K562 (cell line): ENCODE measurements around the gene PSMD10. TPM values are rescaled to one million over a fixed set of nuclear protein-coding genes. Genes with fewer than 3 reads are reported as not detected.

ENCODE experiments used
- ATAC-seq: fragments of 200-7000 bp; cut with Tn5 transposase; 3 replicates; pipeline ENCODE4 v1.9.1; 2020; ENCODE audit warnings: moderate library complexity
- BruUV-seq: library from RNA; stranded (reverse); fragments of 400-500 nt; replicated peaks from 2 replicates; lab custom pipeline; 2021; lab: Mats Ljungman, UMichigan
- CTCF ChIA-PET: fragments of 300-600 bp; formaldehyde crosslinking; extraction: SDS; loops from one replicate; lab custom pipeline; 2021; ENCODE audit warnings: low intra/inter-chr PET ratio; lab: Yijun Ruan, JAX
- POLR2A ChIA-PET: fragments of 300-600, 350-650 bp; sonication (Branson Sonifier 250); formaldehyde crosslinking; extraction: SDS; loops from one replicate; lab custom pipeline; 2021; ENCODE audit warnings: antibody characterized with exemption, inconsistent platforms; lab: Yijun Ruan, JAX
- DNase-seq, 4 experiments: peaks; one replicate each; pipeline versions ENCODE4 v3.0.0 to v3.0.0-alpha.2; 2011 to 2018; ENCODE audit warnings: low spot score in 3 of 4, mixed read lengths in 3 of 4; ENCODE audit errors: extremely low read depth in 1 of 4
- FAIRE-seq: peaks from 2 replicates; lab custom pipeline; 2011; peaks lifted over from hg19 to GRCh38; lab: Jason Lieb, UNC
- H2AFZ ChIP-seq: 2 replicates; pipeline ENCODE4 v1.6.0; 2011; ENCODE audit warnings: low read depth, low read length, control low read depth, inconsistent platforms
- H3K27ac ChIP-seq: fragments of 200-600 bp; 3 replicates; pipeline ENCODE4 v1.8.0; 2011; ENCODE audit warnings: low read depth, mild to moderate bottlenecking, control low read depth, inconsistent platforms, low read length, moderate library complexity, mixed read lengths; ENCODE audit errors: extremely low read depth
- H3K27me3 ChIP-seq, 2 experiments: fragments of 300-600 bp in 1 of 2; 2 replicates in 1 of 2; 3 replicates in 1 of 2; pipeline versions ENCODE4 v1.6.0 to v1.8.0; 2011; ENCODE audit warnings: inconsistent platforms in 2 of 2, low read length in 2 of 2, mild to moderate bottlenecking in 1 of 2, mixed read lengths in 1 of 2, moderate library complexity in 1 of 2; ENCODE audit not compliant: control insufficient read depth in 2 of 2, insufficient read depth in 2 of 2
- H3K36me3 ChIP-seq: fragments of 300-600 bp; 3 replicates; pipeline ENCODE4 v1.8.0; 2011; ENCODE audit warnings: mild to moderate bottlenecking, low read length, inconsistent platforms; ENCODE audit not compliant: control insufficient read depth, insufficient read depth
- H3K4me1 ChIP-seq, 2 experiments: fragments of 200-600 bp in 1 of 2; replicated peaks in 1 of 2; 2 replicates in 1 of 2; 3 replicates in 1 of 2; pipeline versions ENCODE4 v1.5.1 to v1.8.0; 2011; ENCODE audit warnings: inconsistent platforms in 2 of 2, low read length in 2 of 2, mild to moderate bottlenecking in 1 of 2, mixed read lengths in 1 of 2, moderate library complexity in 1 of 2; ENCODE audit not compliant: control insufficient read depth in 2 of 2, insufficient read depth in 2 of 2
- H3K4me2 ChIP-seq: 2 replicates; pipeline ENCODE4 v1.6.1; 2011; ENCODE audit warnings: low read length, control low read depth, inconsistent platforms, mixed read lengths; ENCODE audit not compliant: insufficient read depth
- H3K4me3 ChIP-seq: fragments of 200-600 bp; sonication (generic), shearing (Covaris generic); 2 replicates; pipeline ENCODE4 v1.5.1; 2016; ENCODE audit warnings: control low read depth, inconsistent platforms
- H3K79me2 ChIP-seq: fragments of 200-600 bp; 3 replicates; pipeline ENCODE4 v1.8.0; 2011; ENCODE audit warnings: low read length, inconsistent platforms; ENCODE audit not compliant: control insufficient read depth, insufficient read depth
- H3K9ac ChIP-seq, 2 experiments: 2 replicates each; pipeline versions ENCODE4 v1.6.0 to v1.6.1; 2011; ENCODE audit warnings: low read depth in 2 of 2, low read length in 2 of 2, control low read depth in 1 of 2, inconsistent platforms in 1 of 2, mild to moderate bottlenecking in 1 of 2, mixed read lengths in 1 of 2; ENCODE audit not compliant: insufficient read depth in 1 of 2
- H3K9me1 ChIP-seq: one replicate; pipeline ENCODE4 v1.6.0; 2011; ENCODE audit warnings: inconsistent platforms, mild to moderate bottlenecking, low read length, moderate library complexity; ENCODE audit not compliant: control insufficient read depth, insufficient read depth
- H3K9me3 ChIP-seq: replicated peaks from 2 replicates; pipeline ENCODE4 v1.5.1; 2011; ENCODE audit warnings: low read depth, low read length, inconsistent platforms; ENCODE audit not compliant: control insufficient read depth, insufficient read depth
- H4K20me1 ChIP-seq: replicated peaks from 2 replicates; pipeline ENCODE4 v1.6.1; 2011; ENCODE audit warnings: low read length, inconsistent platforms, mixed read lengths; ENCODE audit not compliant: control insufficient read depth, insufficient read depth
- BRD9 ChIP-seq: fragments of 450-650 bp; IDR thresholded peaks from 2 replicates; pipeline ENCODE4 v1.6.1; 2018; ENCODE audit warnings: low read depth; ENCODE audit not compliant: partially characterized antibody
- ESRRB ChIP-seq: fragments of 250-450 bp; sonication (Bioruptor Pico); IDR thresholded peaks from 2 replicates; pipeline ENCODE4 v1.5.0; 2020; ENCODE audit warnings: mild to moderate bottlenecking, moderate library complexity, borderline replicate concordance
- HMG20A ChIP-seq: fragments of 450-650 bp; formaldehyde crosslinking; conservative IDR thresholded peaks from 2 replicates; pipeline ENCODE4 v1.4.0; 2020; ENCODE audit warnings: mild to moderate bottlenecking, mixed read lengths
- PHF20 ChIP-seq: fragments of 450-650 bp; IDR thresholded peaks from 2 replicates; pipeline ENCODE4 v1.6.1; 2018; ENCODE audit not compliant: partially characterized antibody
- TSC22D4 ChIP-seq: fragments of 450-650 bp; IDR thresholded peaks from 2 replicates; pipeline ENCODE4 v1.6.1; 2016; ENCODE audit warnings: missing genetic modification characterization, missing biosample characterization, control low read depth
- ZNF354B ChIP-seq: fragments of 250-450 bp; sonication (Bioruptor Pico); IDR thresholded peaks from 2 replicates; pipeline ENCODE4 v1.4.0; 2020
- ZNF583 ChIP-seq: fragments of 250-450 bp; sonication (Bioruptor Pico); IDR thresholded peaks from 2 replicates; pipeline ENCODE4 v1.4.0; 2020
- WGBS: fragments of 100-300 bp; shearing (Covaris generic); methylation state at CpG from one replicate; pipeline ENCODE4 v1.1.6; 2016; ENCODE audit warnings: low coverage, mixed read lengths; ENCODE audit not compliant: insufficient coverage; ENCODE audit errors: missing lambda C conversion rate; 5-methylcytosine and 5-hydroxymethylcytosine counted together
- in situ Hi-C: fragments of 300-500 bp; cut with MboI; formaldehyde crosslinking; loops from 4 replicates; pipeline ENCODE4 v1.15.0; 2018; ENCODE audit warnings: inconsistent platforms, mixed read lengths
- intact Hi-C: fragments of 100-400 bp; cut with micrococcal nuclease; formaldehyde crosslinking; loops from 2 replicates; pipeline ENCODE4 v1.14.2; 2022
- polyA plus RNA-seq, 8 experiments: library from polyadenylated mRNA; depleted of rRNA in 4 of 8; stranded (reverse) in 5 of 8; unstranded in 3 of 8; fragments of >200 nt; fragmentation: Nextera tagmentation in 2 of 8; fragmentation: Illumina TruSeq in 1 of 8; extraction: Ambion mirVana in 2 of 8; extraction: Trizol in 1 of 8; gene quantifications; 2 replicates each; pipeline versions ENCODE4 v1.2.1 to v1.2.3, GENCODE V29; 2011 to 2014; ENCODE audit warnings: inconsistent platforms in 1 of 8, missing spikeins in 1 of 8
- total RNA-seq, 7 experiments: library from RNA; depleted of rRNA in 6 of 7; stranded (reverse); fragments of >200 nt in 6 of 7; fragmentation: Illumina TruSeq in 2 of 7; extraction: Trizol in 2 of 7; gene quantifications; 2 replicates each; pipeline versions ENCODE4 v1.2.1 to v1.2.3, GENCODE V29; 2011 to 2021; ENCODE audit warnings: low replicate concordance in 1 of 7
- TF ChIP-seq, protein P1 (sequence below): sonication (generic); formaldehyde crosslinking; IDR thresholded peaks from 2 replicates; pipeline ENCODE4 v1.5.0; 2020; ENCODE audit warnings: missing genetic modification reagents

Gene PSMD10
- total and polyA plus RNA-seq, 9 of the 15 experiments (the other 6 are each of a cell fraction or from before 2014, with no cell fraction given), result 47.8 to 163 (median 70.4) TPM

GRCh38 chrX:108071578-108071977, 19.8 kb downstream of the PSMD10 start:
- POLR2A ChIA-PET, result no interaction called here
- Histone ChIP-seq H2AFZ (no peak overlapping the region), H3K4me2 (no peak overlapping the region), H3K27ac (no peak overlapping the region), H3K27me3 (no peaks in the 10 kb centered on the region), H3K9me3 (no peaks in the 10 kb centered on the region), H3K9me1 (no peaks in the 10 kb centered on the region), H4K20me1 (no peaks in the 10 kb centered on the region), H3K79me2 (no peaks in the 10 kb centered on the region), H3K9ac (no peak overlapping the region), H3K4me3 (no peak overlapping the region), H3K4me1 (no peaks in the 10 kb centered on the region), H3K36me3 (no peaks in the 10 kb centered on the region)
- no TSS peak for BruUV-seq
- 0% methylated on average over 1 of the region's 1 CpG for WGBS
- TF ChIP-seq HMG20A (CRISPR knock-in tag) (no peak), TSC22D4 (tag) (no peak), PHF20 (no peak), BRD9 (no peak), ZNF583 (CRISPR knock-in tag) (no peak), ESRRB (CRISPR knock-in tag) (no peak), ZNF354B (CRISPR knock-in tag) (no peak)
- TF ChIP-seq, protein P1, sequence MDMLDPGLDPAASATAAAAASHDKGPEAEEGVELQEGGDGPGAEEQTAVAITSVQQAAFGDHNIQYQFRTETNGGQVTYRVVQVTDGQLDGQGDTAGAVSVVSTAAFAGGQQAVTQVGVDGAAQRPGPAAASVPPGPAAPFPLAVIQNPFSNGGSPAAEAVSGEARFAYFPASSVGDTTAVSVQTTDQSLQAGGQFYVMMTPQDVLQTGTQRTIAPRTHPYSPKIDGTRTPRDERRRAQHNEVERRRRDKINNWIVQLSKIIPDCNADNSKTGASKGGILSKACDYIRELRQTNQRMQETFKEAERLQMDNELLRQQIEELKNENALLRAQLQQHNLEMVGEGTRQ (CRISPR knock-in tag), result no peak
- FAIRE-seq (no peak), DNase-seq (no peak), ATAC-seq (no peak)
- intact Hi-C loops, result loop anchor here (5.0 to 10.0 kb wide), 4 partner anchors 66 to 397 kb away; partner anchors contain the start of genes NCBP2L and TSC22D3
- in situ Hi-C loops, result no loop called here
- CTCF ChIA-PET, result interaction anchor here (2.3 kb wide), 1 partner anchor 51 kb away, joined by 18 read pairs; no protein-coding TSS in a partner anchor
